Limb (tissue), 2 donors: ENCODE data around the gene ENPP6.
"Not testable (repeated sequence)": the region's sequence is repeated elsewhere in the genome, so short reads cannot be mapped to it uniquely, and the experiment has no call there.

Experiments used
- DNase-seq, 2 donors: peaks; one replicate each; pipeline ENCODE4 v3.0.0-alpha.2; 2016; ENCODE audit errors: extremely low spot score in 2 of 2

The ENPP6 gene

GRCh38 chr4:184150102-184150839 lies 67.4 kb downstream of the ENPP6 start:
- DNase-seq, result no peak

DNA sequence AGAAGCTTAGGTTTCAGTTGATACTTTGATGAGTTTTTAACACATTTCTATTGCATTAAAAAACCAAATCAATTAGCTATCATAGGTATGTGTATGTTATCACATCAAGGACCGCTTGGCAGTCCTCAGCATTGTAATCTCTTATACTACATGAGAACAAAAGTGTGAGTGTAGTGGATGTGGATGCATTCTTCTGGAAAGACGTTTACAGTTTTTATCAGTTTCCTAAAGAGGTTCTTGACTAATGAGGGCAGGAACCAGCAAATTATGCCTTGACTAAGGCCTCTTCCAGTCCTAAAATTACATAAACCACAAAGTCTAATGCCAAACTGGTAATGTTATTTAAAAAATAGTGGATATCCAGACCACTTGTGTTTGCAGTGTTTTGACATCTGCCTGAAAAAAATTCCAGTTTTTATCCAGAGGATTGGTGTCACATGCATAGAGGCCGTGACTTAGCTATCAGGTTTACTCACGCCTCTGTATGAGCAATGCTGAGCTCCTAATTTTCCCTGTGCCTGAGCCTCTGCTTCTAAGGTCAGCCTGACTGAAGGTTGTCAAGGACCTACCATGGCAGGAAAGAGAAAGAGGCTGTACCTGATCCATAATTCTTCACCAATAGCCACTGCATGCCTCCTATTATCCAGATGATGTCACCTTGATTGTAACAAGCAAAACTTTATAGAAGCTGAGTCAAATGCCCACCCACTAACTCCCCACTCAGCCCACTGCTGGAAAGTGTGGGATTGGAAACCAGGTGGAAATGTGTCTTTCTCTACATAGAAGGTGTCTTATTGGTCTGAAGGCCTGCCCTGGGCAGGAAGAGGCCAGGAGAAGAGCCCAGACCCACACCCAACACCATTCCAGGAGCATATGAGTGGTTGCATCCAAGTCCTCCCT lies 68.7 kb downstream of the ENPP6 start:
- no peak for DNase-seq

DNA sequence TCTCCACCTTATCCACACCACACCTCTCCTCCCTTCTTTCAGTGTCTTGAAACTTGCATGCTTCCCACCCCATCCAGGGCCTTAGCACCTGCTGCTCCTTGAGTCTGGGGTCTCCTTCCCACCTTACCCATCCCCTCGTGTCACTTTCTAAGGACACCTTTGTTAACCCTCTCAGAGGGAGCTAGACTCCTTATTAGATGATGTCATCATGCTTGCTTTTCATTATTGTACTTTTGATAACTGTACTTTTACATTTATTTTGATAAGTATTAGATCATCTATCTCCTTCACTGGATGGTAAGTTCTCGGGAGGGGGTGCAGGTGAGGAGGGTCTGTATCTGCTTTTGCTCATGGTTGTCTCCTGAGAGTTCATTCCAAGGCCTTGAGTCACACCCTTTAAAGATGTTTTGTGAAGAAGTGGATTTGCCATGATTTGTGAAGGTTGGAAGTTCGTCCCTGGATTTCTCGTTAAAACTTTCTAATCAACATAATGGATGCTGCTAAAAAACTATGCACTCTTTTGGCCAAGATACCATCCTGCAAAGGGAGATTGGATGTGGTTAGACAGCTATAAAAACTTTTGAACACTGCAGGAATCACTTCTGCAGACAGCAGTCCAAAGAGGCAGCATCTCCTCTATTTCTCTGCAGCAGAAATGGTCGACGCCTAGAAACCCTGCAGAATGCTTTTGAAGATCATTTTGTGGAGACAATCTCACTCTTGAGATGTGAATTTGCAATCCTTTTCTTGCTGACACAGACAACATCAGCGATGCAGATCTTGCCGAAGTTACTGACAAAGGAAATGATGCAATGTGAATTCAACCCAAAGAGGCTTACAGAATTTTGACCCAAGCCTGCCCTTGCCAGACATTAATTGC lies 69.6 kb downstream of the ENPP6 start:
- DNase-seq, result no peak

GRCh38 chr4:184146951-184147350 lies 70.7 kb downstream of the ENPP6 start:
- DNase-seq, result no peak

- DNase-seq, result no peak
Observed at GRCh38 chr4:184145596-184145995, 72.1 kb downstream of the ENPP6 start.

DNA sequence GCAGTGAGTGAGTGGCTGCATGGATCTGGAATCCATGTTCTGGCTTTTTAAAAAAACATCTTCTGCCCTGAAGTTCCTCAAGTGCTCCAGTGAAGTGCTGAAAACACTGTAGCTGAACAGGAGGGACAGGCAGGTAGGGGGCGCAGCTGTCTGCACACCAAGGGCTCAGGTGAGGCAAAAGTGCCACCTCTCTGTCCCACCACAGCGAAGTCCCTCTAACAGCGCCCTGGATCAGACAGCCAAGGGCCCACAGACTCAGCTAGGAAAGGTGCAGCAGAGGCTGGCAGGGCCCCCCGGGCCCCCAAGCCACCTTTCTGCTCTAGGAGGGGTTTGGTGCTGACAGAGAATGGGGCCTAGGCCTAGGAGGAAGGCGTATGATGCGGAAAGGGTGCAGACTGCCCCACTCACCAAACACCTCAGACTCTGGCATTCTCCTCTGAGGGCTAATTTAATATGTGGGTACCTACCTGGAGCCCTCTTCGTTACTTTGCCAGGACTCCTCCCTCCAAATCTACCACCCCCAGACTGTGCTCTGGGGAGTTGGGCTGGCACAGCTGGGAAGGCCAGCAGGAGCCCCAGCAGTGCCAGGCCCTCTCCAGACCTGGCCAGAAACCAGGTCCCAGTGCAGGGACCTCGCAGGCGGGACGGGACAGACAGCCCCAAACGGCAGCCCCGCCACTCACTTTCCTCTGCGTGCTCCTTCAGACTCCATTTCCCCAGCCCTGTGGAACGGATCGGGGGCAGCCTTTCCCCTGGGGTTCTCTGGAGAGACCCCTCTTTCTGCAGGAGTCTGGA lies 73.7 kb downstream of the ENPP6 start:
- DNase-seq, result no peak

DNA sequence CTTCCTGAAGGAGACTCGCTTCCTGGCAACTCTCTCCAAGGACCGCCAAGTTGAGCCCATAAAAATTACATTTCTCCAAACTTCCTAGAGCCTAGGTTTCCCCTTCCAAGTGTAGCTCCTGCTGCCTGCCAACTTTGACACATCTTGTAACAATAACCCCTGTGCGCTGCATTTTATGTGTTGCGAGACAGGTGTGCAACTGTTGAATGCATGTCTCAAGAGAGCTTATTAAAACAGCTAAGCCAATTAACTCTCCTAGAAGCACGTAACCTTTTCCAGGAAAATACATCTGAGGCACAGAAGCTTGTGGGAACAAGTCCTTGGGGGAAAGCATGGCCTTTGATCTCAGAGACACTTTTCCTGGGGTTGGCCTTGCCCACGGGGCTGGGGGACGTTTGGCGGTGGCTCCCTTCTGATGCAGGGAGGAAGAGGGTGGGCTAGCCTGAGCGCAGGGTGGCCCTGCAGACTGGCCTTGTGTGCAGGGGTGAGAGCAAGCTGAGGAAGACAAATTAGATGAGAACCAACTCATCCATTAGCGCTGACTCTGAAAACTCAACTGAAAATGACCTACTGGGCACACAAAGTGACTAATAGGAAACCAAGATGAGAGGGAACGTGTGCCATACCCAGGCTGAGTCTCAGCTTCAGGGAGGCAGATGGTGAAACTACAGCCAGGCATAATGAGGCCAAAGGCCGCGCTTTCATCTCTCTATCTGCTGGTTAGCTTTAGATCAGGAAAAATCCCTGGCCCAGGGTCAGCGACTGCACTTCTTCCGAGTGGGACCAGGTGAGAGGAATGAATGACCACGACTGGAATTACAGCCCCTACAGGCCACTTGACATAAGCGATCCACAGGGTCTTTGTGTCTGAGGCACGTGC lies 75.3 kb downstream of the ENPP6 start:
- DNase-seq, result no peak

DNA sequence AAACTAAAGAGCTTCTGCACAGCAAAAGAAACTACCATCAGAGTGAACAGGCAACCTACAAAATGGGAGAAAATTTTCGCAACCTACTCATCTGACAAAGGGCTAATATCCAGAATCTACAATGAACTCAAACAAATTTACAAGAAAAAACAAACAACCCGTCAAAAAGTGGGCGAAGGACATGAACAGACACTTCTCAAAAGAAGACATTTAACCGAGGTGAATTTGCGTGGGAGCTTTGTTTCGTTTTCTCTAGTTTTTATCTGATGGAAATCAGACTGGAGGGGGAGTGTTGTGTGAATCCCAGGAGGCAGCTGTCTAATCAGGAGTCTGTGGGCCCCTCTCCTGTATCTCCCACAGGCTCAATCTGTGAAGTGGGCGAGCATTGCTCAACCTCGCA lies 76.8 kb downstream of the ENPP6 start:
- not testable (repeated sequence) for DNase-seq

DNA sequence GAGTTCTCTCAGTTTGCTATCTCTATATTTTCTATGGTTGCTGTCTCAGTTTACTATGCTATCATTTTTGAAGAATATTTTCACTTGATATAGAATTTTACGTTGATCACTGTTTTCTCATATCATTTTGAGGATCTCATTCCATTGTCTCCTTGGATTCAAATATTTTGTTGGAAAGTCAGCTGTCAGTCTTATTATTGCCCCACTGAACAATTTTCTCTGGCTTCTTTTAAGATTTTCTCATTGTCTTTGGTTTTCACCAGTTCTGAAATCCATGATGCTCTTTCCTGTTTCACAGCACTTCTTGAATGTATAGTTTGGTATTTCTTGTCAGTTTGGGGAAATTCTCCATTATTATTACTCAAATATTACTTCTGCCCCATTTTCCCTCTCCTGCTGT lies 81.1 kb downstream of the ENPP6 start:
- no peak for DNase-seq

- DNase-seq, result no peak
Observed at GRCh38 chr4:184126800-184127199, 90.9 kb downstream of the ENPP6 start.

DNA sequence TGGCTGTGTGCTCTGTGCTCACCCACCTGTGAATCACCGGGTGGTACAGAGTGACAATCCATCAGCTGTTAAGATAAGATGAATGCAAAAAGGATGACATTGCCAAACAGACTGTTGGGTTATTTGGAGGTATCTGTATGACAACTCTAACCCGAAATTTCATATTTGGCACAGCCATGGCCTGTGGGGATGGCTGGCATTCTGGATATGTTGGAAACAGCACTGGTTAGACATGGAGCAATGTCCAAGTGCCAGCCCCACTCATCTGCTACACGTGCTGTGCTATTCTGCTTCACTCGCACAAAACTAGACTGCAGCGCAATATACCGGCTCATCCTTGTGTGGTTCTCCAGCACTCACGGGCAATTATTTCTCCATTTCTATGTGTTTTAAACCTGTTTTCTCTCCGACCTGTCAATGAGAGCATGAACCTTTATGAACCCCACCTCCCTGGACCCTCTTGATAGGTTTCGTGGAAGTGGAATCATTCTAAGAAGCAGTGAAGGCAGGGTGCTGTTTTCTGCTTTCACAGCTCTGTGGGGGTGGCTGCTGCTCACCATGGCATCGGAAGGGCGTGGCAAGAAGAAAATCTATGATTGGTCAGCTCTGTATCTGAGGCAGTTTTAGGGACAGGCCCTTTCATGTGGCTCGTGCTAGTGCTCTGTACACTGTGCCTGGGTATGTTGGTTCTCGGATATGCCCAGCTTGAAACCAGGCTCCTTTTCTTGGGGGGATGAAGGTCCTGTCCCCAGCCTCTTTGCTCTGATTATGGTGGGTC lies 94.9 kb downstream of the ENPP6 start:
- DNase-seq, result no peak

- no peak for DNase-seq
Observed at GRCh38 chr4:184120549-184121127, 97.0 kb downstream of the ENPP6 start.

- no peak for DNase-seq
Observed at GRCh38 chr4:184117662-184118199, 99.9 kb downstream of the ENPP6 start.

GRCh38 chr4:184115399-184115798 lies 102.3 kb downstream of the ENPP6 start:
- DNase-seq, result no peak

- no peak for DNase-seq
Observed at GRCh38 chr4:184114431-184114830, 103.2 kb downstream of the ENPP6 start.

DNA sequence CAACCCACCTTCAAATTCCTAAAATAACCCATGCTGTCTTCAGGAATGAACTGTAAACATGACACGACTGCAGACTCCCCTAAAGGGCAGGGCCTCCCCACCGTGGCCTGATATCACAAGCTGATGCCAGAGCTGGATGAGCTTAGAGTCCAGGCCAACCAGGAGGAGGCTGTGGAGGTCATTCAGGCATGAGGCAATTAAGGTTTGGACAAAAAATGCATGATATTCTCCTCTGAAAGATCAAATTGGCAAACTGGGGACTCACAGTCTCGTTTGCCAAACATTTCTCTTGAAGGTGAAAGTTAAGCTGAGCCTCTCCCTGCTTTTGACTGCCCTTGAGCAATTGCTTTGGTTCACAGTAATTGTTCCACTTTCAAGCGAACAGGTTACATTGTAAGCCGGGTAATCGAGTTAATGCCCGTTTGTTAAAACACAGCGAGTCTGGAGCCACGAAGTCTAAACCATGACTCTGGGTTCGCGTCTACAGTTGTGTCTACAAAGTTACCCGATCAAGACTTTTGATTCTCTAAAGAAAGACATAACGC lies 105.6 kb downstream of the ENPP6 start:
- no peak for DNase-seq

GRCh38 chr4:184111233-184111832 lies 106.3 kb downstream of the ENPP6 start:
- DNase-seq, result no peak
